ENCODE data around the gene PAPSS1. TPM values are rescaled to one million over a fixed set of nuclear protein-coding genes. Genes with fewer than 3 reads are reported as not detected.

Gene PAPSS1
- total RNA-seq, 1 donor from 2014 or later = 68.2 TPM

- H3K36me3 ChIP-seq = no peaks in the 10 kb centered on the region
- intact Hi-C loops (cut with DNase I) = no loop called here
- no peak overlapping the region for H3K27ac ChIP-seq
- ATAC-seq (no peak), DNase-seq (no peak)
- H3K9me3 ChIP-seq = no peaks in the 10 kb centered on the region
- TF ChIP-seq CTCF (IDR thresholded peaks at IDR 0.05) = no peak
- H3K4me1 ChIP-seq = peaks cover 7% of the 10 kb centered on the region
- no peaks in the 10 kb centered on the region for H3K27me3 ChIP-seq (ENCODE audit: low read depth)
- no peak overlapping the region for H3K4me3 ChIP-seq
These were observed 23.5 kb upstream of the PAPSS1 start for GRCh38 chr4:107743532-107743931.

- Histone ChIP-seq H3K4me1 (peaks cover 7% of the 10 kb centered on the region), H3K9me3 (no peaks in the 10 kb centered on the region), H3K4me3 (no peak overlapping the region), H3K27me3 (ENCODE audit: low read depth) (no peaks in the 10 kb centered on the region), H3K36me3 (no peaks in the 10 kb centered on the region), H3K27ac (no peak overlapping the region)
- TF ChIP-seq CTCF (IDR thresholded peaks at IDR 0.05) = no peak
- intact Hi-C loops (cut with DNase I) = no loop called here
- DNase-seq (no peak), ATAC-seq (no peak)
These were observed 22.8 kb upstream of the PAPSS1 start for GRCh38 chr4:107742791-107743190.

- intact Hi-C loops (cut with DNase I) = no loop called here
- H3K9me3 ChIP-seq = no peaks in the 10 kb centered on the region
- H3K4me3 ChIP-seq = no peak overlapping the region
- ATAC-seq = no peak
- peaks cover 7% of the 10 kb centered on the region for H3K4me1 ChIP-seq
- no peaks in the 10 kb centered on the region for H3K27me3 ChIP-seq (ENCODE audit: low read depth)
- H3K36me3 ChIP-seq = no peaks in the 10 kb centered on the region
- TF ChIP-seq CTCF (IDR thresholded peaks at IDR 0.05) = no peak
- no peak for DNase-seq
- H3K27ac ChIP-seq = no peak overlapping the region
These were observed 22.2 kb upstream of the PAPSS1 start for GRCh38 chr4:107742196-107742595.

- TF ChIP-seq CTCF (IDR thresholded peaks at IDR 0.05) = no peak
- Histone ChIP-seq H3K4me3 (no peak overlapping the region), H3K4me1 (peaks cover 7% of the 10 kb centered on the region), H3K36me3 (no peaks in the 10 kb centered on the region), H3K27me3 (ENCODE audit: low read depth) (no peaks in the 10 kb centered on the region), H3K27ac (peak overlapping the region; percentile 59), H3K9me3 (no peaks in the 10 kb centered on the region)
- no peak for DNase-seq
- intact Hi-C loops (cut with DNase I) = no loop called here
- ATAC-seq = no peak
These were observed 21.1 kb upstream of the PAPSS1 start for GRCh38 chr4:107740950-107741701.

GRCh38 chr4:107740381-107740780 lies 20.3 kb upstream of the PAPSS1 start:
- peaks cover 7% of the 10 kb centered on the region for H3K4me1 ChIP-seq
- H3K4me3 ChIP-seq = no peak overlapping the region
- DNase-seq (no peak), ATAC-seq (peak in 1 of 2 donors; percentile 36)
- H3K27me3 ChIP-seq (ENCODE audit: low read depth) = no peaks in the 10 kb centered on the region
- peak; percentile 8 for TF ChIP-seq CTCF (IDR thresholded peaks at IDR 0.05)
- intact Hi-C loops (cut with DNase I) = no loop called here
- H3K9me3 ChIP-seq = no peaks in the 10 kb centered on the region
- no peak overlapping the region for H3K27ac ChIP-seq
- H3K36me3 ChIP-seq = no peaks in the 10 kb centered on the region
